ENCODE data around the gene FBXO3. TPM values are rescaled to one million over a fixed set of nuclear protein-coding genes. Genes with fewer than 3 reads are reported as not detected.

FBXO3 gene
- total and polyA plus RNA-seq, 2 donors from 2014 or later: 27.5 to 40.4 TPM

- FAIRE-seq: no peak
- peak overlapping the region in 1 of 3 donors; percentile 17 for H3K9ac ChIP-seq (ENCODE audit: low read length in 3 of 3)
- peaks cover 0 to 29% (median 7%) of the 10 kb centered on the region in 3 donors for H3K4me1 ChIP-seq (ENCODE audit: control insufficient read depth in 2 of 3, insufficient read depth in 2 of 3, low read depth in 1 of 3, low read length in 3 of 3)
- H3K36me3 ChIP-seq (ENCODE audit: control insufficient read depth in 2 of 3, insufficient read depth in 3 of 3, low read length in 3 of 3): peaks cover 4 to 37% (median 24%) of the 10 kb centered on the region in 3 donors
- intact Hi-C loops (cut with DNase I): no loop called here
- no peaks in the 10 kb centered on the region for H3K9me3 ChIP-seq (ENCODE audit: control insufficient read depth in 2 of 3, insufficient read depth in 1 of 3, low read length in 3 of 3)
- H3K4me3 ChIP-seq (ENCODE audit: low read length in 3 of 3): no peak overlapping the region
- H3K27ac ChIP-seq (ENCODE audit: low read depth in 2 of 2, low read length in 2 of 2): peak overlapping the region; percentile 1 to 10
- no peaks in the 10 kb centered on the region for H3K27me3 ChIP-seq (ENCODE audit: control insufficient read depth, insufficient read depth, low read length)
- DNase-seq: peak in 1 of 5 donors; percentile 44
- TF ChIP-seq, protein P1, sequence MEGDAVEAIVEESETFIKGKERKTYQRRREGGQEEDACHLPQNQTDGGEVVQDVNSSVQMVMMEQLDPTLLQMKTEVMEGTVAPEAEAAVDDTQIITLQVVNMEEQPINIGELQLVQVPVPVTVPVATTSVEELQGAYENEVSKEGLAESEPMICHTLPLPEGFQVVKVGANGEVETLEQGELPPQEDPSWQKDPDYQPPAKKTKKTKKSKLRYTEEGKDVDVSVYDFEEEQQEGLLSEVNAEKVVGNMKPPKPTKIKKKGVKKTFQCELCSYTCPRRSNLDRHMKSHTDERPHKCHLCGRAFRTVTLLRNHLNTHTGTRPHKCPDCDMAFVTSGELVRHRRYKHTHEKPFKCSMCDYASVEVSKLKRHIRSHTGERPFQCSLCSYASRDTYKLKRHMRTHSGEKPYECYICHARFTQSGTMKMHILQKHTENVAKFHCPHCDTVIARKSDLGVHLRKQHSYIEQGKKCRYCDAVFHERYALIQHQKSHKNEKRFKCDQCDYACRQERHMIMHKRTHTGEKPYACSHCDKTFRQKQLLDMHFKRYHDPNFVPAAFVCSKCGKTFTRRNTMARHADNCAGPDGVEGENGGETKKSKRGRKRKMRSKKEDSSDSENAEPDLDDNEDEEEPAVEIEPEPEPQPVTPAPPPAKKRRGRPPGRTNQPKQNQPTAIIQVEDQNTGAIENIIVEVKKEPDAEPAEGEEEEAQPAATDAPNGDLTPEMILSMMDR (IDR thresholded peaks at IDR 0.05; ENCODE audit: borderline replicate concordance, extremely low read depth, insufficient read depth): peak; percentile 32
Measured at GRCh38 chr11:33716243-33716642, 58.1 kb downstream of the FBXO3 start.

DNA sequence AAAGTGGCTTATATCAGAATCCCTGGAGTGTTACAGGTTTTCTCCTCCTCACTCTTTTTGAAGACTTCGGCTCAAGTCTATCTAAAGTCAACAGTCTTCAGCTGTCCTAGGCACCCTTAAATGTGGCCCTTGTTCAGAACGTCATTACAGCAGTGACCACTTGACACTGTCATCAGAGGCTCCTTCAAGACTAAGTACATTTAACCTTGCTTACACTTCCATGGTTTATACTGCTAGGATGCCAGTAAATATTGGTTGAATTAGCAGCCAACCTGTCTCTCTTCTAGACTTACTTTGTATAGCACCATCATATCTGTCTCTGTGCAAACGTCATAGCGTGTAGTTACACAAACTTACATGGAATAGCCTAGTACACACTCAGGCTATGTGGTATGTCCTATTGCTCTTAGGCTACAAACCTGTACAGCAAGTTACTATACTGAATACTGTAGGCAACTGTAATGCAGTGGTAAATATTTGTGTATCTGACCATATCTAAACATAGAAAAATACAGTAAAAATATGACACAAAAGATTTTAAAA is 60.4 kb downstream of the FBXO3 start:
- H3K9me3 ChIP-seq (ENCODE audit: control insufficient read depth in 2 of 3, insufficient read depth in 1 of 3, low read length in 3 of 3): no peaks in the 10 kb centered on the region
- H3K27me3 ChIP-seq (ENCODE audit: control insufficient read depth, insufficient read depth, low read length): no peaks in the 10 kb centered on the region
- FAIRE-seq (no peak), DNase-seq (no peak)
- H3K9ac ChIP-seq (ENCODE audit: low read length in 3 of 3): peak overlapping the region in 2 of 3 donors; percentile 9 to 20
- no peak overlapping the region for H3K4me3 ChIP-seq (ENCODE audit: low read length in 3 of 3)
- H3K27ac ChIP-seq (ENCODE audit: low read depth in 2 of 2, low read length in 2 of 2): peak overlapping the region; percentile 64 to 78
- H3K4me1 ChIP-seq (ENCODE audit: control insufficient read depth in 2 of 3, insufficient read depth in 2 of 3, low read depth in 1 of 3, low read length in 3 of 3): peaks cover 0 to 27% (median 7%) of the 10 kb centered on the region in 3 donors
- intact Hi-C loops (cut with DNase I): no loop called here
- TF ChIP-seq, protein P1 (IDR thresholded peaks at IDR 0.05; ENCODE audit: borderline replicate concordance, extremely low read depth, insufficient read depth): no peak
- peaks cover 4 to 39% (median 36%) of the 10 kb centered on the region in 3 donors for H3K36me3 ChIP-seq (ENCODE audit: control insufficient read depth in 2 of 3, insufficient read depth in 3 of 3, low read length in 3 of 3)

GRCh38 chr11:33713151-33713855 is 61.0 kb downstream of the FBXO3 start:
- TF ChIP-seq, protein P1 (IDR thresholded peaks at IDR 0.05; ENCODE audit: borderline replicate concordance, extremely low read depth, insufficient read depth): no peak
- no peak overlapping the region for H3K4me3 ChIP-seq (ENCODE audit: low read length in 3 of 3)
- H3K9me3 ChIP-seq (ENCODE audit: control insufficient read depth in 2 of 3, insufficient read depth in 1 of 3, low read length in 3 of 3): no peaks in the 10 kb centered on the region
- peaks cover 4 to 39% (median 31%) of the 10 kb centered on the region in 3 donors for H3K36me3 ChIP-seq (ENCODE audit: control insufficient read depth in 2 of 3, insufficient read depth in 3 of 3, low read length in 3 of 3)
- H3K27me3 ChIP-seq (ENCODE audit: control insufficient read depth, insufficient read depth, low read length): no peaks in the 10 kb centered on the region
- FAIRE-seq: no peak
- H3K9ac ChIP-seq (ENCODE audit: low read length in 3 of 3): peak overlapping the region in 1 of 3 donors; percentile 9
- intact Hi-C loops (cut with DNase I): no loop called here
- no peak for DNase-seq
- peak overlapping the region; percentile 64 to 78 for H3K27ac ChIP-seq (ENCODE audit: low read depth in 2 of 2, low read length in 2 of 2)
- H3K4me1 ChIP-seq (ENCODE audit: control insufficient read depth in 2 of 3, insufficient read depth in 2 of 3, low read depth in 1 of 3, low read length in 3 of 3): peaks cover 0 to 27% (median 7%) of the 10 kb centered on the region in 3 donors

Measured in kidney (tissue), 14 donors.